NCI-H524 treated with DMSO at 0.1 percent for 48 hours (cell line): ENCODE measurements around the gene LALBA.
"Not testable (repeated sequence)": the region's sequence is repeated elsewhere in the genome, so short reads cannot be mapped to it uniquely, and the experiment has no call there.

ENCODE experiments used
- DNase-seq: peaks from one replicate; lab custom pipeline; 2025; lab: John Stamatoyannopoulos, UW

LALBA gene

DNA sequence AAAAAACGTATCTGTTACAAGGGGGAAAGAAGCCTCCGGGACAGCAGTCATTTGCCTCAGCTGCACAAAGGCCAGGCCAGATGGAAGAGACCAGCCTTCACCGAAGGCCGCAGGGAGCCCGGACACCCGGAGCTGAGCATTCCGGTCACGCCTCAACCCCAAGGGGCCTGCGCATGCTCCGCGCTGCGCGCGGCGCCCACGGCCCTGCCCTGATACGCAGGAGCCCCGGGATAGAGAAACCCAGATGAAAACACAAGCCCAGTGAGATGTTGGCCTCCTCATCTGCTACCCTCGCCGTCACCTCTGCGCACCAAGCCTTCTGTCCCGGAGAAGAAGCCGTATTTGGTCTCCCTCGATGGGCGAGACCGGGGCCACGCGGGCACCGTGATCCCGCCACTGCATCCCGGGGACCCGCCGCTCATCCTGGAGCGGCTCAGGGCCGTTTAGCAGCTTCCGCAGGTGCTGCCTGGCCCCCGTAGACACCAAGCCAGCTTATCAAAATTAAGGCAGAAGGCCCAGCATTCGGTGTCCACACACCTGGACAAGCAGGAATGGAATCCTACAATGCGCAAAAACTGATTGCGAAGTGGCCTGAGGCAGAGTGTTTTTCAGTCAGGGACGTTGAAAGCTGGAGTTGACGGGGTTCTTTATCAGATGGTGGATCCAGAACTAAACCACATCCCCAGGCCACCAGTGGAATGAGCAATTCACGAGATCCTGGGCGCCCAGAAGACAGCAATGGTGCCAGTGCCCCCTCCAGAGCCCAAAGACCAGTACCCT is 41.8 kb downstream of the LALBA start:
- no peak for DNase-seq

DNA sequence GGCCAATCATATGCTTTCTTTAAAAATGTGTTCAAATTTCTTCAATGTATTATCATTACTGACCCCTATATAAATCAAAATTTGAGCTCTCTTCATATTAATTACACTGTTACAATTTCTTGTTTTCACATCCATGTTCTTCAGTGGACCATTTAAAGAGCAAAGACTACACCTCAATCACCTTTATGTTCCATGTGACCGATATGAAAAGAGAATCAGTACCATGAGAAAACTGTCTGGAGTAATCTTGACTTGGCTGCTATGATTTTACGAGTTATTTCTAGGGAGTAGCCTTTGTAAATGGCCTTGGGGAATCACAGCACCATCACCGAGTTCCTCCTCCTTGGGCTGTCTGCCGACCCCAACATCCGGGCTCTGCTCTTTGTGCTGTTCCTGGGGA is 44.5 kb downstream of the LALBA start, which contains the start of gene OR8S1:
Gene OR8S1 (plus strand): TSS at position 301 of the 400 bp plus-strand sequence. CDS start 0 bp downstream, at position 301.
- no peak for DNase-seq

DNA sequence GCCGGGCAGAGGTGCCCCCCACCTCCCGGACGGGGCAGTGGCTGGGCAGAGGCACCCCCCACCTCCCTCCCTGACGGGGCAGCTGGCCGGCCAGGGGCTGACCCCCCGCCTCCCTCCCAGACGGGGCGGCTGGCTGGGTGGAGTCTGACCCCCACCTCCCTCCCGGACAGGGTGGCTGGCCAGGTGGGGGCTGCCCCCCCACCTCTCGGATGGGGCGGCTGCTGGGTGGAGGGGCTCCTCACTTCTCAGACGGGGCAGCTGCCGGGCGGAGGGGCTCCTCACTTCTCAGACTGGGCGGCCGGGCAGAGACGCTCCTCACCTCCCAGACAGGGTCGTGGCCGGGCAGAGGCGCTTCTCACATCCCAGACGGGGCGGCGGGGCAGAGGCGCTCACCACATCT is 49.5 kb downstream of the LALBA start:
- not testable (repeated sequence) for DNase-seq
